Activated T-helper 9 cell treated with anti-CD3 and anti-CD28 coated beads, Interleukin-2, amount 50 U/mL, for 16 hours (primary cell): Measurements from ENCODE around the gene PTGIS.
"Not testable (repeated sequence)": the region's sequence is repeated elsewhere in the genome, so short reads cannot be mapped to it uniquely, and the experiment has no call there.

ENCODE experiments used
- DNase-seq: peaks from one replicate; pipeline ENCODE4 v3.0.0-alpha.2; 2020; ENCODE audit warnings: low read depth

The PTGIS gene

DNA sequence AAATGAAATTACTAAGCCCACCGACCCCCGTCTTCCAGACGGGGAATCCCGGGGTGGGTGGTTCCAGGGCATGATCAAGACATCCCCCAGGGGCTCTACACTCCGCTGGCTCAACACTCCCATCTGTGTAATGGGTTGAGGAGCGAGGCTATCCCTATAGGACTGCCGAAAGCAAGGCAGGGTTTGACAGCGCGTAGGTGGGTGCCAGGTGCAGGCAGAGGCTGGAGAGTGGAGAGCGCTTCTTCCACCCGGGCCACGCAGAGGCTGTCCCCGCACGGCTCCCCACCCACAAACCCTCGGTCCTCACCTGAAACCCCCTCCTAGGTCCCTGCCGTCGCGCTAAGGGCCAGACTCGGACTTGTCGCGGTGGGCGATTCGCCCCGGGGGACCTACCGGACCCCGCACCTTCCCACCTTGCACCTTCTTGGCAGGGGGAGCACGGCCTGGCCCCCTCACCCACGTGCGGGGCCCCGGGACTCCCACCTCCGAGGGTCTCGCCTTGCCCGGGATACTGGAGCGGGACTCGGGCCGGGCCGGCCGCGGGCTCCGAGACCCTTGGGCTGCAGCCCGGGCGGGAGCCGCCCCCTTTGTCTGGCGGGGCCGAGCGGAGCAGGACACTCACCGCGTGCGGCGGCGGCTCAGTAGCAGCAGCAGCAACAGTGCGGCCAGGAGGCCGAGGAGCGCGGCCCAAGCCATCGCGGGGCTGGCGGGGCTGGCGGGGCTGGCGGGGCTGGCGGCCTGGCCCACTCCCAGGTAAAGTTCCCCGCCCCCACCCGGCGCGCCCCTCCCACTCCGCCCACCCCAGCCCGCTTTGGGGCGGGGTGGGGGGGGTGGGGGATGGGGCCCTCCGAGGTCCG is at the start of gene PTGIS:
PTGIS (minus strand) TSS at position 717 of the 857 bp plus-strand sequence; CDS start at position 696, 21 bp downstream.
- no peak for DNase-seq

DNA sequence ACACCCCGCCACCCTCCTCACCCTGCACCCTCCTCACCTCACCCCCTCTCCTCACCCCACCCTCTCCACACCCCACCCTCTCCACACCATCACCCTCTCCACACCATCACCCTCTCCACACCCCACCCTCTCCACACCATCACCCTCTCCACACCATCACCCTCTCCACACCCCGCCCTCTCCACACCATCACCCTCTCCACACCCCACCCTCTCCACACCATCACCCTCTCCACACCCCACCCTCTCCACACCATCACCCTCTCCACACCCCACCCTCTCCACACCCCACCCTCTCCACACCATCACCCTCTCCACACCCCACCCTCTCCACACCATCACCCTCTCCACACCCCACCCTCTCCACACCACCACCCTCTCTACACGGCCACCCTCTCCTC is 49.5 kb upstream of the PTGIS start:
- DNase-seq: not testable (repeated sequence)

- no peak for DNase-seq
These were observed 48.4 kb upstream of the PTGIS start for GRCh38 chr20:49616154-49617007.

DNA sequence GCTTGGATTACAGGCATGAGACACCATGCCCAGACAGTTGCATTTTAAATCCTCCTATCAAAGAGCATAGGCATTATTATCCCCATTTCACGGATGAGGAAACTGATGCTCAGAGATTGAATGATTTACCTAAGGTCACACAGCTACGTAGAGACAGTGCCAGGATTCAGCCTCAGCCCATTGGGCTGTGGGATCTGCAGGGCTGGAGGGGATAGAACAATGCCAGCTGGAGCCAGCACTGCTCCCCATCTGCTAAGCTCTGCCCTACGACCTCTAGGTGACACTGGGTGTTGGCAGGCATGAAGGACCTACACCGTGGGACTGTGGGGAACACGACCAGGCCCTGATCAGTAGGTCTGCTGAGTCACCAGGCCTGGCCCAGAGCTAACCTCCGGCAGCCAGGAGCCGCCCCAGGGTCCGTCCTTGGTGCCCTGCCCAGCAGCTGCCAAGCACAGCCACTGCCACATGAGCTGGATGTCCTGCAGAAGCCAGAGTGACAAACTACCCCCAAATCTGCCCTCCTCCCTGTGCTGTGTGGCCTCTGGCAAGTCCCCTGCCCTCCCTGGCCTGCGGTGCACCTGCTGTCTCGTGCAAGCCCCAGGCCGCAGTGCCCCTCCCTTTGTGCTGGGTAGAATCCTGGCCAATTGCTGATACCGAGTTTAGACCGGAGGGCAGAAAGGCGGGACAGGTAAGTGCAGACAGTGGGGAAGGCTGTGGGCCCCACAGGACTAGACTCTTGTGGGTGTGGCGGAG is 47.6 kb upstream of the PTGIS start:
- DNase-seq: no peak

GRCh38 chr20:49615051-49615400 is 47.1 kb upstream of the PTGIS start:
- not testable (repeated sequence) for DNase-seq

GRCh38 chr20:49614338-49615050 is 46.6 kb upstream of the PTGIS start:
- DNase-seq: no peak

DNA sequence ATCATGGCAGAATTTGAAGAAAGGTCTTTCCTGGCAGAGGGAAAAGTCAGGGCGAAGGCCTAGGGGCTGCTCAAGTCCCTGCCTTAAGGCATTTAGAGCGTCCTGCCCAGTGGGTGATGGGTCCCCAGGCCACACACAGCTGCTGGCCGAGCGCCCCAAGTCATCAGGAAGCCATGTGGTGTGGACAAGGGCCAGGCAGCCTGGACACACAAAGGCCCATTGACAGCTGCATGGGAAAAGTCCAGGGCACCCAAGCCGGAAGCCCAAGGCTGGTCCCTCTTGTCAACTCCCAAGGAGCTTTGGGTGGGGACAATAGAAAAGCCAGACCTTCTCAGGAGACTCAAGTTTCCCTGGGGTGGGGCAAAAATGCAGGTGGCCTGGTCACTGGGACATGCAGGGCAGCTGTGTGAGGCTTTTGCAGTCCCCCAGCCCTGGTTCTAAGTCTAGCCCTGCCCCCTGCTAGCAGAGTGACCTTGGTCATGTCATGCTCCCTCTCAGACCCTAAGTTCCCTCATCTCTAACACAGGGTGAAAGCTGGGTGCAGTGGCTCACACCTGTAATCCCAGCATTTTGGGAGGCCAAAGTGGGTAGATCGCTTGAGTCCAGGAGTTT is 44.3 kb upstream of the PTGIS start:
- no peak for DNase-seq

GRCh38 chr20:49611539-49612126 is 43.7 kb upstream of the PTGIS start:
- not testable (repeated sequence) for DNase-seq

DNA sequence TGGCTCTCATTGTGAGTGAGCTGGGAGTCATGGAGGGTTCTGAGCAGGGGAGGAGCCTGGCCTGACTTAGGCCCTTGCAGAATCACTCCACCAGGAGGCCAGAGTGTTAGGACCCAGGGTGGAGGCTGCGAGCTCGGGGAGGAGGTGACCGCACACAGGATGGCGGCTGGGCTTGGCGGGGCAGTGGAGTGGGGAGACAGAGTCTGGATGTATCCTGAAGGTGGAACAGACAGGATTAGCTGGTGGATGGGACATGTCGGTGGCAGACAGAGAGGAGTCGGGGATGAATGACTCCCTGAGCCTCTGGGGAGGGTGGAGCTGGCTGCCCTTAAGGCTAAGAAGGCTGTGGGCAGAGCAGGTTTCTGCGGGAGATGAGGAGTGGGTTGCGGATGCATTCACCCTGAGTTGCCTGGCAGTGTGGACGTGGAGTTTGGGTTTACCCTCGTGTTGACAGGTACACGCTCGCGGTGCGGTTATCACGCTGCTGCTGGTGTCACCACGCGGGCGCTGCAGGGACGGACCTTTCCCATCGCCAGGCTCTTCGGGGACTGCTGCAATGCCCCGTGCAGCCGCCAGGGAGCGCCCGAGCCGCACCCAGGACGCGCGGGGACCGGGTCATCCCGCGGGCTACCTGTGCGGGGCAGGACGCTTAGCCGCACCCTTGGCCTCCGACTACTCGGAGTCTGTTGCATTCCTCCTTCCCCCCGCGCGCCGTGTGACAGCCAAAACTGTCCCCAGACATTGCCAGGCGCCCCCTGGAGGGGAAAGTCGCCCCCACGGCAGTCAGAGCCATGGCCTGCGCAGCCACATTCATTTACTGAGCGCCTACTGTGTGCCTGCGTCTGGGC is 43.0 kb upstream of the PTGIS start:
- peak; percentile 63 for DNase-seq

GRCh38 chr20:49608752-49609670 is 41.1 kb upstream of the PTGIS start:
- peak; percentile 60 for DNase-seq

- no peak for DNase-seq
These were observed 39.6 kb upstream of the PTGIS start for GRCh38 chr20:49607568-49607967.

GRCh38 chr20:49603209-49603627 is 35.3 kb upstream of the PTGIS start:
- no peak for DNase-seq

GRCh38 chr20:49602345-49603208 is 34.6 kb upstream of the PTGIS start:
- no peak for DNase-seq

DNA sequence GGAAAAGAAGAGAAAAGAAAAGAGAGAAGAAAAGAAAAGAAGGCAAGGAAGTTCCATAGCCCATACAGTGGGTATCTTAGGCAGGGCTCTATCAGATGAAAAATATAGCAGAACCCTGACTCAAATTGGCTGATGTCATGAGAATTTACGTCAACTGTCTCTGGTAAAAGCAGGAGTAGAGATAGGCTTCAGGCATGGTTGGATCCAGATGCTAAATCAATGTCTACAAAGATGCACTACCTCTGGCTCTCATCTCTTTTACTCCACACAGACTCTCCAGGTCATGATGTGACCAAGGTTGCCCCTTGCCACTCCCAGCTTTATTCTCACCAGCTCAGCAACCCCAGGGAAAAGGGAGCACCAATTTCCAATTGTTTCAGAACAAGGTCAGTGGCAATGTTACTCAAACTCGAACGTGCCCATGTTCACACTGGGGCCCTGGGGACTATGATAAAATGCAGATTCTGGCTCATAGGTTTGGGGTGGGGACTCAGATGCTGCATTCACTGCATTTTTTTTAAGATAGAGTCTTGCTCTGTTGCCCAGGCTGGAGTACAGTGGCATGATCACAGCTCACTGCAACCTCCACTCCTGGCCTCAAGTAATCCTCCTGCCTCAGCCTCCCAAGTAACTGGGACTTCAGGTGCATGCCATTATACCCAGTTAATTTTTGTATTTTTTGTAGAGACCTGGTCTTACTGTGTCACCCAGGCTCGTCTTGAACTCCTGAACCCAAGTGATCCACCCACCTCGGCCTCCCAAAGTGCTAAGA is 33.4 kb upstream of the PTGIS start:
- no peak for DNase-seq

GRCh38 chr20:49599746-49600113 is 31.8 kb upstream of the PTGIS start:
- no peak for DNase-seq

GRCh38 chr20:49597825-49598395 is 30.0 kb upstream of the PTGIS start:
- DNase-seq: no peak
